ENCODE measurements around the gene RNU1-1.
"Not testable (repeated sequence)": the region's sequence is repeated elsewhere in the genome, so short reads cannot be mapped to it uniquely, and the experiment has no call there.

RNU1-1 gene

GRCh38 chr1:16514107-16515055, at the start of gene RNU1-1:
Gene RNU1-1, minus strand, starts transcription at chr1:16514285.
- DNase-seq (ENCODE audit: low read depth in 2 of 3, low spot score in 1 of 3): peak; percentile 43 to 65 (median 43)

- not testable (repeated sequence) for DNase-seq (ENCODE audit: low read depth in 2 of 3, low spot score in 1 of 3)
Measured at GRCh38 chr1:16561035-16561434, 47.0 kb upstream of the RNU1-1 start.

GRCh38 chr1:16560498-16560897, 46.4 kb upstream of the RNU1-1 start:
- not testable (repeated sequence) for DNase-seq (ENCODE audit: low read depth in 2 of 3, low spot score in 1 of 3)

- not testable (repeated sequence) for DNase-seq (ENCODE audit: low read depth in 2 of 3, low spot score in 1 of 3)
Measured at GRCh38 chr1:16559688-16560087, 45.6 kb upstream of the RNU1-1 start.

- DNase-seq (ENCODE audit: low read depth in 2 of 3, low spot score in 1 of 3): not testable (repeated sequence)
Measured at GRCh38 chr1:16557034-16557433, 42.9 kb upstream of the RNU1-1 start.

- not testable (repeated sequence) for DNase-seq (ENCODE audit: low read depth in 2 of 3, low spot score in 1 of 3)
Measured at GRCh38 chr1:16553244-16553643, 39.2 kb upstream of the RNU1-1 start.

GRCh38 chr1:16550212-16550918, 36.3 kb upstream of the RNU1-1 start:
- DNase-seq (ENCODE audit: low read depth in 2 of 3, low spot score in 1 of 3): not testable (repeated sequence)

- DNase-seq (ENCODE audit: low read depth in 2 of 3, low spot score in 1 of 3): not testable (repeated sequence)
Measured at GRCh38 chr1:16549545-16549944, 35.5 kb upstream of the RNU1-1 start.

- not testable (repeated sequence) for DNase-seq (ENCODE audit: low read depth in 2 of 3, low spot score in 1 of 3)
Measured at GRCh38 chr1:16547502-16548241, 33.6 kb upstream of the RNU1-1 start.

- peak in 2 of 3 donors; percentile 7 to 53 for DNase-seq (ENCODE audit: low read depth in 2 of 3, low spot score in 1 of 3)
Measured at GRCh38 chr1:16545682-16546095, 31.6 kb upstream of the RNU1-1 start.

GRCh38 chr1:16540421-16540893, 26.4 kb upstream of the RNU1-1 start:
- not testable (repeated sequence) for DNase-seq (ENCODE audit: low read depth in 2 of 3, low spot score in 1 of 3)

- not testable (repeated sequence) for DNase-seq (ENCODE audit: low read depth in 2 of 3, low spot score in 1 of 3)
Measured at GRCh38 chr1:16537528-16537927, 23.4 kb upstream of the RNU1-1 start.

GRCh38 chr1:16536796-16537195, 22.7 kb upstream of the RNU1-1 start:
- DNase-seq (ENCODE audit: low read depth in 2 of 3, low spot score in 1 of 3): not testable (repeated sequence)

- not testable (repeated sequence) for DNase-seq (ENCODE audit: low read depth in 2 of 3, low spot score in 1 of 3)
Measured at GRCh38 chr1:16535898-16536297, 21.8 kb upstream of the RNU1-1 start.

GRCh38 chr1:16535487-16535886, 21.4 kb upstream of the RNU1-1 start:
- not testable (repeated sequence) for DNase-seq (ENCODE audit: low read depth in 2 of 3, low spot score in 1 of 3)

GRCh38 chr1:16534829-16535456, 20.9 kb upstream of the RNU1-1 start:
- DNase-seq (ENCODE audit: low read depth in 2 of 3, low spot score in 1 of 3): peak; percentile 37 to 57 (median 53)

- not testable (repeated sequence) for DNase-seq (ENCODE audit: low read depth in 2 of 3, low spot score in 1 of 3)
Measured at GRCh38 chr1:16534239-16534828, 20.2 kb upstream of the RNU1-1 start.

- DNase-seq (ENCODE audit: low read depth in 2 of 3, low spot score in 1 of 3): not testable (repeated sequence)
Measured at GRCh38 chr1:16532235-16532991, 18.3 kb upstream of the RNU1-1 start.

GRCh38 chr1:16528338-16528737, 14.3 kb upstream of the RNU1-1 start:
- not testable (repeated sequence) for DNase-seq (ENCODE audit: low read depth in 2 of 3, low spot score in 1 of 3)
